DOHH2 (cell line): ENCODE measurements around the gene PRLH.
A peak's percentile ranks its signal among the peaks of the same experiment; 100 is the strongest.

Experiments
- H3F3A ChIP-seq: fragments of 200-600 bp; sonication (generic), shearing (Covaris generic); 2 replicates; pipeline ENCODE4 v1.6.0; 2016; ENCODE audit warnings: antibody characterized with exemption, mild to moderate bottlenecking; ENCODE audit not compliant: control insufficient read depth, insufficient read depth
- H3K27ac ChIP-seq: fragments of 200-600 bp; sonication (generic); 2 replicates; pipeline ENCODE4 v1.5.1; 2014; ENCODE audit warnings: low read depth, mild to moderate bottlenecking, low read length, moderate library complexity
- H3K27me3 ChIP-seq: fragments of 200-600 bp; sonication (generic); 2 replicates; pipeline ENCODE4 v1.6.1; 2014; ENCODE audit warnings: mild to moderate bottlenecking, low read length, mixed read lengths; ENCODE audit not compliant: control insufficient read depth
- H3K36me3 ChIP-seq: fragments of 200-600 bp; sonication (generic); 2 replicates; pipeline ENCODE4 v1.6.1; 2014; ENCODE audit warnings: mild to moderate bottlenecking, low read length, moderate library complexity, mixed read lengths; ENCODE audit not compliant: control insufficient read depth
- H3K4me1 ChIP-seq: fragments of 200-600 bp; sonication (generic); 2 replicates; pipeline ENCODE4 v1.6.1; 2014; ENCODE audit warnings: mild to moderate bottlenecking, low read length, mixed read lengths; ENCODE audit not compliant: control insufficient read depth
- H3K4me2 ChIP-seq: fragments of 200-600 bp; sonication (generic); 2 replicates; pipeline ENCODE4 v1.6.0; 2014; ENCODE audit warnings: mild to moderate bottlenecking, low read length, moderate library complexity
- H3K4me3 ChIP-seq: fragments of 200-600 bp; sonication (generic); 2 replicates; pipeline ENCODE4 v1.5.1; 2014; ENCODE audit warnings: mild to moderate bottlenecking, low read length, mixed read lengths
- H3K79me2 ChIP-seq: fragments of 200-600 bp; sonication (generic); 2 replicates; pipeline ENCODE4 v1.6.1; 2014; ENCODE audit warnings: mild to moderate bottlenecking, low read length, mixed read lengths; ENCODE audit not compliant: control insufficient read depth
- H3K9me2 ChIP-seq: fragments of 200-600 bp; sonication (generic); replicated peaks from 2 replicates; pipeline ENCODE4 v1.6.1; 2014; ENCODE audit warnings: mild to moderate bottlenecking, low read length, mixed read lengths; ENCODE audit not compliant: control insufficient read depth
- H3K9me3 ChIP-seq: fragments of 200-600 bp; sonication (generic); 2 replicates; pipeline ENCODE4 v1.6.1; 2014; ENCODE audit warnings: antibody characterized with exemption, low read length, mixed read lengths; ENCODE audit not compliant: control insufficient read depth, insufficient read depth
- H4K20me1 ChIP-seq: fragments of 200-600 bp; sonication (generic); 2 replicates; pipeline ENCODE4 v1.6.0; 2014; ENCODE audit warnings: low read depth, mild to moderate bottlenecking, antibody characterized with exemption, low read length, moderate library complexity; ENCODE audit not compliant: control insufficient read depth, insufficient read depth
- CTCF ChIP-seq: fragments of 200-600 bp; sonication (generic); IDR thresholded peaks from one replicate; pipeline ENCODE4 v1.5.1; 2014; ENCODE audit warnings: antibody characterized with exemption, mild to moderate bottlenecking, low read depth, low read length; ENCODE audit not compliant: poor library complexity, severe bottlenecking
- EZH2phosphoT487 ChIP-seq: fragments of 200-600 bp; sonication (generic); IDR thresholded peaks from 2 replicates; pipeline ENCODE4 v1.6.1; 2017; ENCODE audit warnings: borderline replicate concordance, mild to moderate bottlenecking, antibody characterized with exemption, low read length, moderate library complexity, mixed read lengths

The PRLH gene

DNA sequence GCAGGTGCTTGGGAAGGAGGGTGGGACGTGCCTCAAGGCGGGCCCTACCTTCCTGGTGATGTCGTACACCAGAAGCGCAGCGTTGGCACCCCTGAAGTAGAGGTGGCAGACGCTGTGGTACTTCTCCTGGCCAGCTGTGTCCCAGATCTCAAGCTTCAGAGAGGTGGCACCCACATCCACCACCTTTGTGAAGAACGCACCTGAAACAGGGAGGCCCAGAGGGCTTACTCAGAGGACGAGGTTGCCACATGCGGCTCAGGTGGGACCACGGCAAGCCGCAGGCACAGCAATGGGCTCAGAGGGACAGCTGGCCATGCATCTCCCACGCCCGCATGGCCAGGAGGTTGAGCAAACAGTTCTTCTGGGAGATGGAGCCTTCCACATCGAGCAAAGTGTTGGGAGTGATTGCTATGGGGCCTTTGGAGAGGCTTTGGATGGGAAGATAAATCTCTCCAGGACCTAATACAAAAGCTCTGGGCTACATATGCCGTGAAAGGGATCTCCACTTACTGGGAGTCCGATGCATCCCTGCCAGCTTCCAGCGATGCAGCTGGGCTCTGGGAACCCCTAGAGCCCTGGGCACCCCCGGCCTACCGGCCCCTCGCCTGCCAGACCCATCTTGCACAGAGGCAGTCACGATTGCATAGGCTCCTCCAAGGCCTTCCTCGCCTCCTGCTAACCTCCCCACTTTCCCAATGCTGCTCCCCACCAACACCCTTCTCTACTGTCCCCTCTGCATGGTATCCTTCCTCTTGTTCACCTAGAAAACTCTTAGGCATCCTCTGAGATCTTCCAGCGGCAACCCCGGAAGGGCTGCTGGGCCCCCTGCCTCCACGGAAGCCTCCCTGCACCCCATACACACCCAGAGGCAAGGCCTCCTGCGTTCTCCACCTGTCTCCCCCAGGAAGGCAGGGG lies 11.8 kb downstream of the PRLH start:
- Histone ChIP-seq H3K27me3 (peaks cover 5% of the 10 kb centered on the region; the same call in 1 of the 2 replicates), H3K4me3 (no peak overlapping the region), H3K4me1 (no peaks in the 10 kb centered on the region), H3K36me3 (no peaks in the 10 kb centered on the region), H3K79me2 (no peaks in the 10 kb centered on the region), H3K9me3 (no peaks in the 10 kb centered on the region), H3K27ac (no peak overlapping the region), H3K9me2 (no peaks in the 10 kb centered on the region), H4K20me1 (no peaks in the 10 kb centered on the region), H3F3A (no peaks in the 10 kb centered on the region), H3K4me2 (no peak overlapping the region)
- TF ChIP-seq EZH2phosphoT487: no peak
- TF ChIP-seq CTCF: no peak

DNA sequence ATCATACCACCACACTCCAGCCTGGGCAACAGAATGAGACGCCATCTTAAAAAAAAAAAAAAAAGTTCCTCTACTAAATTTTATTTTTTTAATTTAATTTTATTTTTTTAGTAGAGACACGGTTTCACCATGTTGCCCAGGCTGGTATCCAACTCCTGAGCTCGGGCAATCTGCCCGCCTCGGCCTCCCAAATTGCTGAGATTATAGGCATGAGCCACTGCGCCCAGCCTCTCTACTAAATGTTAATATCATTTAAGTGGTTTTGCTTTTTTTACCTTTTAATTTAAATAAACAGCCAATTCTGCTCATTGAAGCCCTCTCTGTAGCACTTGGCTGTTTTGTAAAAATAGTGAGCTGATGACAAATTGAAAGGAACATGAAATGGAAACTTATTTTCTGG lies 15.0 kb downstream of the PRLH start:
- TF ChIP-seq EZH2phosphoT487 (no peak), CTCF (no peak)
- Histone ChIP-seq H3K36me3 (no peaks in the 10 kb centered on the region), H3K4me2 (no peak overlapping the region), H3K4me1 (no peaks in the 10 kb centered on the region), H3K27ac (no peak overlapping the region), H3K9me3 (no peaks in the 10 kb centered on the region), H4K20me1 (no peaks in the 10 kb centered on the region), H3K9me2 (no peaks in the 10 kb centered on the region), H3K79me2 (no peaks in the 10 kb centered on the region), H3K4me3 (no peak overlapping the region), H3K27me3 (peaks cover 8% of the 10 kb centered on the region), H3F3A (no peaks in the 10 kb centered on the region)

GRCh38 chr2:237581751-237582746 lies 15.7 kb downstream of the PRLH start:
- Histone ChIP-seq H3K9me3 (no peaks in the 10 kb centered on the region), H3K9me2 (no peaks in the 10 kb centered on the region), H3K79me2 (no peaks in the 10 kb centered on the region), H4K20me1 (no peaks in the 10 kb centered on the region), H3F3A (no peaks in the 10 kb centered on the region), H3K27ac (no peak overlapping the region), H3K27me3 (peaks cover 15% of the 10 kb centered on the region), H3K4me2 (no peak overlapping the region), H3K36me3 (no peaks in the 10 kb centered on the region), H3K4me3 (no peak overlapping the region), H3K4me1 (no peaks in the 10 kb centered on the region)
- TF ChIP-seq CTCF: peak; percentile 42
- no peak for TF ChIP-seq EZH2phosphoT487
